Bone marrow (tissue), 2 donors: ENCODE data around the gene ACADM.
"Not testable (repeated sequence)": the region's sequence is repeated elsewhere in the genome, so short reads cannot be mapped to it uniquely, and the experiment has no call there.

Experiments
- DNase-seq, 2 donors: peaks; one replicate each; lab custom pipeline; 2025; lab: John Stamatoyannopoulos, UW

ACADM gene

DNA sequence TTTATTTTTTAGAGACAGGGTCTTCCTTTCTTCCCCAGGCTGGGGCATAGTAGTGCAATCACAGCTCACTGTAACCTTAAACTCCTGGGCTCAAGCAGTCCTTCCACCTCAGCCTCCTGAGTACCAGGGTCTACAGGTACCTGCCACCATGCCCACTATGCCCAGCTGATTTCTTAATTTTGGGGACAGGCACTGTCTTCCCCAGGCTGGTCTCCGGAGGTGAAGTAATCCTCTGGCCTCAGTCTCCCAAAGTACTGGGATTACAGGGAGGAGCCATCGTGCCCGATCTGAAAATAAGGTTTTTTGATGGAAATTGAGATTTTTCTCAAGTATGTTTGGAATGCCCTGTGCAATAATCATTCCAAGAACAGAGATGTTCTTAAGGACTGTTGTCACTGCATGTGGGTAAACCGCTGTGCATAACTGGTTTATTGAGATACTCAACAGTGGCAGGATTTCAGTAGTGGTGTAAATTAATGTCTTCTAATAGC is 71.2 kb downstream of the ACADM start:
- DNase-seq: no peak

GRCh38 chr1:75796376-75797272 is 72.1 kb downstream of the ACADM start, which contains the start of gene MSH4:
Gene MSH4 (plus strand): TSS chr1:75796882. CDS start chr1:75796986, 104 bp downstream.
- DNase-seq: no peak

DNA sequence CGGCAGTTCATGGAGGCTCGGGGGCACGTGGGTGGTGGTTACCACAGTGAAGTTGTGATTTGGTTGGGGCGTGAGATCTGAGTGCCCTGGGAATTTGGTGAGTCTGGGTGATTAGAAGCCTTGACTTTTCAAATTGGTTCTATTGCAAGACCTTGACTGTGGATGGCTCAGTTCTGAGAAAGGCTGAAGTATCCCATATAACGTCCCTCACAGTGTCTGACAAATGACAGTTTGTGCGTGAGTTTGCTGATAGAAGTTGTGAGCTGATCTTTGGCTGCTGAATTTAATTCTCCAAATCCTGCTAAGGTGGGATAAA is 72.7 kb downstream of the ACADM start:
- DNase-seq: no peak

DNA sequence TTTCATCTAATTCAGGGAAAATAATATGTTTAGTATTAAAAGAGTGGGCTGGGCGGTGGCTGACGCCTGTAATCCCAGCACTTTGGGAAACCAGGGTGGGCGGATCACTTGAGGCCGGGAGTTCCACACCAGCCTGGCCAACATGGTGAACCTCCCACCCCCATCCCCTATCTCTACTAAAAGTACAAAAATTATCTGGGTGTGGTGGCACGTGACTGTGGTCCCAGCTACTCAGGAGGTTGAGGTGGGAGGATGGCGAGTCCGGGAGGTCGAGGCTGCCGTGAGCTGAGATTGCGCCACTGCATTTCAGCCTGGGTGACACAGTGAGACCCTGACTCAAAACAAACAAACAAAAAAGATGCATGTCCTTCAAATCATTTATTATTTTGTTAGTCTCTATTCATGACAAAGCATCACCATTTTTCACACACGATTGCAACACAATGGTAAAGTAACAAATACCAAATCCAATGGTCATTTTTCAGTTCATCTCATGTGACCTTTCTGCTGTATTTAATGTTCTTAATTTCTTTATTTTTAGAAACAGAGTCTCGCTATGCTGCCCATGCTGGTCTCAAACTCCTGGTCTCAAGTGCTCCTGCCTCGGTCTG is 73.2 kb downstream of the ACADM start:
- no peak for DNase-seq

DNA sequence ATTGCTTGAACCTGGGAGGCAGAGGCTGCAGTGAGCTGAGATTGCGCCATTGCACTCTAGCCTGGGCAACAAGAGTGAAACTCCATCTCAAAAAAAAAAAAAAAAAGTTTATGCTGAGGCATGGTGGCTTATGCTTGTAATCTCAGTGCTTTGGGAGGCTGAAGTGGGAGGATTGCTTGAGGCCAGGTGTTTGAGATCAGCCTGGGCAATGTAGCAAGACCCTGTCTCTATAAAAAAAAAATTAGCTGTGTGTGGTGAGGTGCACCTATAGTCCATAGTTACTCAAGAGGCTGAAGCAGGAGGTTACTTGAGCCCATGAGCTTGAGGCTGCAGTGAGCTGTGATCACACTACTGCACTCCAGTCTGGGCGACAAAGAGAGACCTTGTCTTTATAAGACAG is 77.0 kb downstream of the ACADM start:
- not testable (repeated sequence) for DNase-seq

- no peak for DNase-seq
These were observed 84.4 kb downstream of the ACADM start for GRCh38 chr1:75808921-75809320.

DNA sequence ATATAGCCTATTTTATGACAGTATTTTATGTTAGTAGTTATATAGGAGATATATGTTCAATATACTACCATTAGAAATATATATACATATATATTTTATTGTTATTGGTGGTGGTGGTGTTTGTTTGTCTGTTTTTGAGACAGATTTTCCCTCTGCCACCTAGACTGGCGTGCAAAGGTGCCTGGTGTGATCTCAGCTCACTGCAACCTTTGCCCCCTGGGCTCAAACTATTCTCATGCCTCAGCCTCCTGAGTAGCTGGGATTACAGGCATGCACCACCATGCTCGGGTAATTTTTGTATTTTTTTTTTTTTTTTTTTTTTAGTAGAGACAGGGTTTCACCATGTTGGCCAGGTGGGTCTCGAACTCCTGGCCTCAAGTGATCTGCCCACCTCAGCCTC is 85.6 kb downstream of the ACADM start:
- DNase-seq: not testable (repeated sequence)

GRCh38 chr1:75811211-75811981 is 86.9 kb downstream of the ACADM start:
- DNase-seq: no peak

DNA sequence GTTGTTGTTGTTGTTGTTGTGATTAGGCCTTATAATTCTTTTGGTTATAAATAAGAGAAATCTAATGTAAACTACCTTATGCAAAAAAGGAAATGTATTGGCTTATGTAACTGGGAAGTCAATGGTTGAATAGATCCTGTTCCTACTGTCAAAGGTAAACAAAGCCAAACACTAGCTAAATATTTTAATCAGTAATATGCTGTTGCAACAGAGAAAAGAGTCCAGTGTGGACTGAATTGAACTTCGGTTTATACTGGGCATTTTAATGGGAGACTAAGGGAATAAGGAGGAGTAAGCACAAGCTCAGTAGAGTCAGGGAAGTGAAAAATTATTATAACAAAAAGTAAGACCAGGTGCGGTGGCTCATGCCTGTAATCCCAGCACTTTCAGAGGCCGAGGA is 87.6 kb downstream of the ACADM start:
- DNase-seq: no peak
